ENCODE measurements around the gene CAMTA1. TPM values are rescaled to one million over a fixed set of nuclear protein-coding genes. Genes with fewer than 3 reads are reported as not detected.

The CAMTA1 gene
- total RNA-seq, 1 donor from 2014 or later, result 38.1 TPM

GRCh38 chr1:6756457-6756856, 28.8 kb upstream of the CAMTA1 start:
- Histone ChIP-seq H3K36me3 (ENCODE audit: control insufficient read depth in 3 of 3, insufficient read depth in 3 of 3, low read length in 3 of 3) (no peaks in the 10 kb centered on the region), H3K27me3 (ENCODE audit: control insufficient read depth in 3 of 3, insufficient read depth in 3 of 3, low read length in 3 of 3) (peaks cover 0 to 11% (median 5%) of the 10 kb centered on the region in 3 donors), H3K27ac (ENCODE audit: low read depth, low read length) (no peak overlapping the region), H3K4me3 (ENCODE audit: low read length in 3 of 3) (no peak overlapping the region), H3K4me1 (ENCODE audit: control insufficient read depth in 3 of 3, insufficient read depth in 3 of 3, low read length in 3 of 3) (no peaks in the 10 kb centered on the region), H3K9me3 (ENCODE audit: control insufficient read depth in 3 of 3, low read length in 3 of 3) (no peaks in the 10 kb centered on the region), H3K9ac (ENCODE audit: low read depth in 1 of 3, low read length in 3 of 3) (no peak overlapping the region)

- H3K27ac ChIP-seq (ENCODE audit: low read depth, low read length), result no peak overlapping the region
- H3K36me3 ChIP-seq (ENCODE audit: control insufficient read depth in 3 of 3, insufficient read depth in 3 of 3, low read length in 3 of 3), result no peaks in the 10 kb centered on the region
- no peaks in the 10 kb centered on the region for H3K9me3 ChIP-seq (ENCODE audit: control insufficient read depth in 3 of 3, low read length in 3 of 3)
- H3K27me3 ChIP-seq (ENCODE audit: control insufficient read depth in 3 of 3, insufficient read depth in 3 of 3, low read length in 3 of 3), result peaks cover 0 to 10% (median 5%) of the 10 kb centered on the region in 3 donors
- H3K9ac ChIP-seq (ENCODE audit: low read depth in 1 of 3, low read length in 3 of 3), result no peak overlapping the region
- no peak overlapping the region for H3K4me3 ChIP-seq (ENCODE audit: low read length in 3 of 3)
- H3K4me1 ChIP-seq (ENCODE audit: control insufficient read depth in 3 of 3, insufficient read depth in 3 of 3, low read length in 3 of 3), result no peaks in the 10 kb centered on the region
Measured at GRCh38 chr1:6757719-6758435, 27.4 kb upstream of the CAMTA1 start.

GRCh38 chr1:6761196-6761737, 24.0 kb upstream of the CAMTA1 start:
- Histone ChIP-seq H3K9me3 (ENCODE audit: control insufficient read depth in 3 of 3, low read length in 3 of 3) (no peaks in the 10 kb centered on the region), H3K4me3 (ENCODE audit: low read length in 3 of 3) (no peak overlapping the region), H3K27me3 (ENCODE audit: control insufficient read depth in 3 of 3, insufficient read depth in 3 of 3, low read length in 3 of 3) (peaks cover 0 to 5% (median 4%) of the 10 kb centered on the region in 3 donors), H3K36me3 (ENCODE audit: control insufficient read depth in 3 of 3, insufficient read depth in 3 of 3, low read length in 3 of 3) (no peaks in the 10 kb centered on the region), H3K9ac (ENCODE audit: low read depth in 1 of 3, low read length in 3 of 3) (no peak overlapping the region), H3K27ac (ENCODE audit: low read depth, low read length) (no peak overlapping the region), H3K4me1 (ENCODE audit: control insufficient read depth in 3 of 3, insufficient read depth in 3 of 3, low read length in 3 of 3) (no peaks in the 10 kb centered on the region)

- Histone ChIP-seq H3K9ac (ENCODE audit: low read depth in 1 of 3, low read length in 3 of 3) (no peak overlapping the region), H3K9me3 (ENCODE audit: control insufficient read depth in 3 of 3, low read length in 3 of 3) (no peaks in the 10 kb centered on the region), H3K4me1 (ENCODE audit: control insufficient read depth in 3 of 3, insufficient read depth in 3 of 3, low read length in 3 of 3) (no peaks in the 10 kb centered on the region), H3K4me3 (ENCODE audit: low read length in 3 of 3) (no peak overlapping the region), H3K27ac (ENCODE audit: low read depth, low read length) (no peak overlapping the region), H3K27me3 (ENCODE audit: control insufficient read depth in 3 of 3, insufficient read depth in 3 of 3, low read length in 3 of 3) (peaks cover 0 to 5% (median 4%) of the 10 kb centered on the region in 3 donors), H3K36me3 (ENCODE audit: control insufficient read depth in 3 of 3, insufficient read depth in 3 of 3, low read length in 3 of 3) (no peaks in the 10 kb centered on the region)
Measured at GRCh38 chr1:6762060-6762459, 23.2 kb upstream of the CAMTA1 start.

- Histone ChIP-seq H3K27ac (ENCODE audit: low read depth, low read length) (no peak overlapping the region), H3K9ac (ENCODE audit: low read depth in 1 of 3, low read length in 3 of 3) (peak overlapping the region in 1 of 3 donors; percentile 19), H3K4me3 (ENCODE audit: low read length in 3 of 3) (no peak overlapping the region), H3K4me1 (ENCODE audit: control insufficient read depth in 3 of 3, insufficient read depth in 3 of 3, low read length in 3 of 3) (peaks cover 0 to 8% (median 4%) of the 10 kb centered on the region in 3 donors), H3K27me3 (ENCODE audit: control insufficient read depth in 3 of 3, insufficient read depth in 3 of 3, low read length in 3 of 3) (peaks cover 0 to 3% (median 0%) of the 10 kb centered on the region in 3 donors), H3K36me3 (ENCODE audit: control insufficient read depth in 3 of 3, insufficient read depth in 3 of 3, low read length in 3 of 3) (no peaks in the 10 kb centered on the region), H3K9me3 (ENCODE audit: control insufficient read depth in 3 of 3, low read length in 3 of 3) (no peaks in the 10 kb centered on the region)
Measured at GRCh38 chr1:6770751-6771440, 14.4 kb upstream of the CAMTA1 start.

- H3K27me3 ChIP-seq (ENCODE audit: control insufficient read depth in 3 of 3, insufficient read depth in 3 of 3, low read length in 3 of 3), result peaks cover 0 to 3% (median 0%) of the 10 kb centered on the region in 3 donors
- no peaks in the 10 kb centered on the region for H3K36me3 ChIP-seq (ENCODE audit: control insufficient read depth in 3 of 3, insufficient read depth in 3 of 3, low read length in 3 of 3)
- H3K27ac ChIP-seq (ENCODE audit: low read depth, low read length), result no peak overlapping the region
- H3K9me3 ChIP-seq (ENCODE audit: control insufficient read depth in 3 of 3, low read length in 3 of 3), result peaks cover 0 to 2% (median 0%) of the 10 kb centered on the region in 3 donors
- peaks cover 0 to 8% (median 4%) of the 10 kb centered on the region in 3 donors for H3K4me1 ChIP-seq (ENCODE audit: control insufficient read depth in 3 of 3, insufficient read depth in 3 of 3, low read length in 3 of 3)
- H3K9ac ChIP-seq (ENCODE audit: low read depth in 1 of 3, low read length in 3 of 3), result no peak overlapping the region
- H3K4me3 ChIP-seq (ENCODE audit: low read length in 3 of 3), result no peak overlapping the region
Measured at GRCh38 chr1:6771441-6771769, 13.8 kb upstream of the CAMTA1 start.

- Histone ChIP-seq H3K4me3 (ENCODE audit: low read length in 3 of 3) (no peak overlapping the region), H3K9me3 (ENCODE audit: control insufficient read depth in 3 of 3, low read length in 3 of 3) (peaks cover 0 to 2% (median 0%) of the 10 kb centered on the region in 3 donors), H3K36me3 (ENCODE audit: control insufficient read depth in 3 of 3, insufficient read depth in 3 of 3, low read length in 3 of 3) (no peaks in the 10 kb centered on the region), H3K27me3 (ENCODE audit: control insufficient read depth in 3 of 3, insufficient read depth in 3 of 3, low read length in 3 of 3) (peaks cover 0 to under 1% (median 0%) of the 10 kb centered on the region in 3 donors), H3K4me1 (ENCODE audit: control insufficient read depth in 3 of 3, insufficient read depth in 3 of 3, low read length in 3 of 3) (peaks cover 0 to 8% (median 4%) of the 10 kb centered on the region in 3 donors), H3K9ac (ENCODE audit: low read depth in 1 of 3, low read length in 3 of 3) (no peak overlapping the region), H3K27ac (ENCODE audit: low read depth, low read length) (no peak overlapping the region)
Measured at GRCh38 chr1:6774381-6774780, 10.9 kb upstream of the CAMTA1 start.

- Histone ChIP-seq H3K9me3 (ENCODE audit: control insufficient read depth in 3 of 3, low read length in 3 of 3) (peaks cover 0 to 2% (median 0%) of the 10 kb centered on the region in 3 donors), H3K4me1 (ENCODE audit: control insufficient read depth in 3 of 3, insufficient read depth in 3 of 3, low read length in 3 of 3) (peaks cover 0 to 8% (median 4%) of the 10 kb centered on the region in 3 donors), H3K9ac (ENCODE audit: low read depth in 1 of 3, low read length in 3 of 3) (no peak overlapping the region), H3K36me3 (ENCODE audit: control insufficient read depth in 3 of 3, insufficient read depth in 3 of 3, low read length in 3 of 3) (no peaks in the 10 kb centered on the region), H3K27me3 (ENCODE audit: control insufficient read depth in 3 of 3, insufficient read depth in 3 of 3, low read length in 3 of 3) (no peaks in the 10 kb centered on the region), H3K27ac (ENCODE audit: low read depth, low read length) (no peak overlapping the region), H3K4me3 (ENCODE audit: low read length in 3 of 3) (no peak overlapping the region)
Measured at GRCh38 chr1:6775261-6776043, 9.8 kb upstream of the CAMTA1 start.

- Histone ChIP-seq H3K27ac (ENCODE audit: low read depth, low read length) (no peak overlapping the region), H3K4me1 (ENCODE audit: control insufficient read depth in 3 of 3, insufficient read depth in 3 of 3, low read length in 3 of 3) (peaks cover 0 to 1% (median 0%) of the 10 kb centered on the region in 3 donors), H3K4me3 (ENCODE audit: low read length in 3 of 3) (no peak overlapping the region), H3K9me3 (ENCODE audit: control insufficient read depth in 3 of 3, low read length in 3 of 3) (peaks cover 0 to 2% (median 0%) of the 10 kb centered on the region in 3 donors), H3K36me3 (ENCODE audit: control insufficient read depth in 3 of 3, insufficient read depth in 3 of 3, low read length in 3 of 3) (no peaks in the 10 kb centered on the region), H3K9ac (ENCODE audit: low read depth in 1 of 3, low read length in 3 of 3) (no peak overlapping the region), H3K27me3 (ENCODE audit: control insufficient read depth in 3 of 3, insufficient read depth in 3 of 3, low read length in 3 of 3) (no peaks in the 10 kb centered on the region)
Measured at GRCh38 chr1:6776389-6776788, 8.9 kb upstream of the CAMTA1 start.
